NCI-H1105 treated with DMSO at 0.1 percent for 48 hours (cell line): ENCODE data around the gene NDUFS7.

Experiments used
- DNase-seq: peaks from one replicate; lab custom pipeline; 2025; lab: John Stamatoyannopoulos, UW

NDUFS7 gene

DNA sequence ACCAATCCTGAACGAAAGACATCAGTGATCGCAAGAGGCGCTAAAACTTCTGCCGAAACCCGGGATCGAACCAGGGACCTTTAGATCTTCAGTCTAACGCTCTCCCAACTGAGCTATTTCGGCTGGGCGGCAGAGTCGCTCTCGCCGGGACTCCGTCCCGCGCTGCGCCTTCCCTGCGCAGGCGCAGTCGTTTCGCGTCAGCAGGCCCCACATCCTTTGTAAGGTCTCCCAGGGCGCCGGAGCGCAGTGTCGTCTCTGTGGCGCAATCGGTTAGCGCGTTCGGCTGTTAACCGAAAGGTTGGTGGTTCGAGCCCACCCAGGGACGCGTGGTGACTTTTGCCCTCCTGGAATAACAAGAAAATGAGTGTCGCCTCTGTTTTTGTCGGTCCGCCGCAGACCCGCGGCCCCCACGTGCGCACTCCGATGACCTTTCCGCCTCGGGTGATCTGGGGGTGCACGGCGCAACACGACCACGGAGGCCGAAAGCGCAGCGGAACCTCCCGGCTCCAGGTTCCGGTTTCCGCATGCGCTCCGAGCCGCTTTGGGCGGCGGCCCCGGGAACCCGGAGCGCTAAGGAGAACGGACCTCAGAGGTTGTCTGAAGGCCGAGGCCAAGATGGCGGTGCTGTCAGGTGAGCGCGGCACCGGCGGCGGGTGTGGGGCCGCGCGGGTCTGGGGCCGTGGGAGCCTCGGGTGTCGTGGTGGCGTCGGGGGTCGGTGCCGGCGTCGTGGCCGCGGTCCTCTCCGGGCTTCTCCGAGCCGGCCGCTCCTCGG lies at the start of gene NDUFS7:
Gene NDUFS7, plus strand, starts transcription at position 596 of the 773 bp plus-strand sequence. Its CDS starts 20 bp downstream, at position 616.
- peak; percentile 81 for DNase-seq

DNA sequence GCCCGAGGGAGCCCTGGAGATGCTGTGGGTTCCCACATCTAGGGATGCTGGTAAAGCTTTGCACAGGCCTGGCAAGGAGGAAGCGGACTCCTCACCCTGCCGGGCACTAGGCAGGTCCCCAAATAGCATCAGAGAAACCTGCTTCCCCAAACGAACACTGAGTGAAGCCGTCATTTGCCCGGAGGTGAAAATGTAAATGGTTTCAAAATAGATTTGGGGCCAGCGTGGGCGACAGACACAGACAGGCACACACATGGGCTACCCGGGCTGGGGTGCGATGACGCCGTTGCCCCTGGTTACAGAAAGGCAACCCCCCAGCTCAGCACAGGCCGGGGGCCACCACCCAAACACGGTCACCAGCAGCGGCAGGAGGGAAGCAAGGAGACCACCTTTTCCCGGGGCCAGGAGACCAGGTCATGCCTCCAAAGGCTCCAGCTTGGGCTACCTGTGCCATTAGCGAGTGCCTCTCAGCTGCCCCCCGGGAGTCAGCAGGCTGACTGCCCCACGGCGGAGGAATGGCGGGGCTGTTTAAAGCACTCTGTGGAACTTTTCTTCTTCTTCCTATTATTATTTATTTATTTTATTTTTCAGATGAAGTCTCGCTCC lies 47.5 kb upstream of the NDUFS7 start:
- DNase-seq = no peak

DNA sequence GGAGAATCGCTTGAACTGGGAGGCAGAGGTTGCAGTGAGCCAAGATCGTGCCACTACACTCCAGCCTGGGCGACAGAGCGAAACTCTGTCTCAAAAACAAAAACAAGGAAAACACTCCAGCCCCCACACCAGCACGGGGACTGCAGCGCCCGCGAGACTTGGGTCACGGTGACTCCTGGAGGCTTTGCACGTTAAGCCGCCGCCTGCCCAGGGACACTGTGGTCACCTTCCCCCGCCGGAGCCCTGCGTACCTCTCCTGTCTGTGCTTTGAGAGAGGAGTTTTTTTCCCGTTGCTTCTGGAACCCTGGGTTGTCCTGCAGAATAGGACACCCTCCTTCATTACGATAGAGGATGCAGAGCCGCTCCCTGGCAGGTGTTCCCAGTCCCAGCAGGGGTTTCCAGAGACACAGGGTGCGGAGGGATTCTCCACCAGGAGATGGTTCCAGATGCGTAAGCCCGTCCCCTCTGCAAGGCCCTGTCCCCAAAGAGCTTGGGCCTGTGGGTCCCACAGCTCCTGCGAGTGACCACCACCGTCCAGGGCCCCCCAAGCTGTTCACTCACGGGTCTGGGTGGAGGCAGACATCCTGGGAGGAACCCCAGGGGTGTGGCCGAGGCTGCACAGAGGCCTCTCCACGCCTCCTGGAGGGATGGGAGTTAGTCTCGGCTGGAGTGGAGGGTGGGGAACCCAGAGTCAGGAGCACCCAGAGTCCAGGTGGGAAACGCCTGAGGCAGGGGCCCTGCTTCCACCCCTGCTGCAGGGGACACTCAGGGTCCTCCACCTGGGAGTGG lies 42.8 kb upstream of the NDUFS7 start:
- DNase-seq = no peak

DNA sequence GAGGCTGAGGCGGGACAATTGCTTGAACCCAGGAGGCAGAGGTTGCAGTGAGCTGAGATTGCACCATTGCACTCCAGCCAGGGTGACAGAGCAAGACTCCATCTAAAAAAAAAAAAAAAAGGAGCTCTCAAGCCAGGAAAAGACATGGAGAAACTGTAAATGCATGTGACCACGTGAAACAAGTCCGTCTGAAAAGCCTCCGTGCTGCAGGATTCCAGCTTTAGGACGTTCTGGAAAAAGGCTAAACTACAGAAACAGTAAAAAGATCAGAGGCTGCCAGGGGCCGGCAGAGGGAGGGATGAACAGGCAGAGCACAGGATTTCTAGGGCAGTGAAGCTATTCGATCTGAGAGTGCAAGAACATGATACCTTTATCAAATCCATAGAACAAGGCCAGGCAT lies 40.7 kb upstream of the NDUFS7 start:
- DNase-seq = no peak

DNA sequence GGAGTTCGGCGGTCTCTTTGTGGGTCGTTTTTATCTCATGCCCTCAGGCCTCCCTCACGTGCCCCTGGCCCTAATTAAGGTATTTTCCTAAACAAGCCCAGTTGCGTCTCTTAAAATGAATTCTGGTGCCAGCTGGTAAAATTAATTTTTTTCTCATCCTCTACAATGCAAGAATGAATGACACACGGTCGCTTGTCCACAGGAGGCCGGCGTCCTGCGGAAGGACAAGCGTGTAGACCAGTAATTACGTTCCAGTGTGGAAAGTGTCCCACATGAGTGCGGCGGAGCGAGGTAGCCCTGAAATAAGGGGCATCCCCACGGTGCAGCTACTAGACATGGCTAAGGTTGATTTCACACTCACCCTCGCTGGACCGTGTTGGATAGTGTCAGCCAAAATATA lies 34.5 kb upstream of the NDUFS7 start:
- DNase-seq = no peak

GRCh38 chr19:1350867-1351266 lies 32.8 kb upstream of the NDUFS7 start:
- DNase-seq = no peak

DNA sequence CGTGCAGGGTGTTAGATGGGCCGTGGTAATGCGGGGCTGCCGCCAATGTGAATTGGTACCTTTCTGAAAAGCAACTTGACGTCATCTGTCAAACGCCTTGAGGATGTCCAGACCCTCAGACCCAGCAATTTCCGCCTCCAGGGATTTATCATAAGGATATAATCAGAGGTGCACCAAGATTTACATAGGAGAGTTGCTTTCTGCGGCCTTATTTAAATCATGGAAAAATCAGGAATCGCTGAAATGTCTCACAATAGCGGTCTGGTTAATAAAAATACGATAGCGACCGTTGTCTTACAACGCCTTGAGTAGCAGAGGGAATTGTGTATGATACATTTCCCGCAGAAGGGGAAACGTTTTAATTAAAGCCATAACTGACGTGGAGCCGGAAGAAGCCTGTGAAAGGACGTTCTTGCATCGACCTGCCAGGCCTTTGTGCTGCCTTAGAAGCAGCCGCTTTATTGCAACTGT lies 32.3 kb upstream of the NDUFS7 start:
- no peak for DNase-seq

- DNase-seq = no peak
Measured at GRCh38 chr19:1353144-1353543, 30.6 kb upstream of the NDUFS7 start.

DNA sequence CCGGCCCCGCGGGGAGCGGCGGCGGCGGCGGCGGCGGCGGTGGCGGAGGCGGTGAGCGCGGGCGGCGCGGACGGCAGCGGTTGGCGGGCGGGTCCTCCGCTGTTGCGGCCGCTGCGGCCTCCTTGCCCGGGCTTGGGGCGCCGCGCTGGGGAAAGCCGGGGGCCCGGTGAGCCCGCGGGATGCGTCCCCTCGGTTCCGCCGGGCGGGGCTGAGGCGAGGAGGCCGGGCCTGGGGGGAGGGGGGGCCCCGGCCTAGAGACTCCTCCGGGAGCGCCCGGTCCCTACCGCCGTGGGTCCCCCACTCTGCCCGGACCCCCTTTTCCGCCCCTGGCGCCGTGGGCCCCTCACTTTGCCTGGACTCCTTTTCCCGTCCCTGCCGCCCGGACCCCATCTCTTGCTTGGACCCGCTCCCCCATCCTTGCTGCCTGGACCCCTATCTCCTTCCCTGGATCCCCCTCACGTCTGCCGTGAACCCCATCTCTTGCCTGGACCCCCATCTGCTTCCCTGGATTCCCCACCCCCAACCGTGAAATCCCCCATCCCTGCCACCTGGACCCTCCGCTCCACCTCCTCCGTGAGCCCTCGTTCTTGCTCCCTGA lies 28.6 kb upstream of the NDUFS7 start:
- DNase-seq = no peak

- DNase-seq = peak; percentile 65
Measured at GRCh38 chr19:1355568-1356507, 27.9 kb upstream of the NDUFS7 start.

DNA sequence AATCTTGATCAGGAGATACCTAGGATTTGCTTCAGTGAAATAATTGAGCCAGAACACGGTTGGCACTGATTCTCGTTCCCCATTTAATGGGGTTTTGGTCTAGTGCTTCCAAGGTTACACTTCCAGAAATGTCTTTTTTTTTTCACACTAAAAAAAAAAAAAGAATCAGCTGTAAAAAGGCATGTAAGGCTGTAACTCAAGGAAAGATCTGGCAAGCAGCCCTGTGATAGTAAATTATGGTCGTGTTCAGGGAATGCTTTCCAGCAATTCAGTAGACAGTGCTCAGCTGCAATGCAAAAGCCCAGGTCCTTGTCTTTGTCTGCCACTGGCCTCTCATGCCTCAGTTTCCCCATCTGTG lies 27.2 kb upstream of the NDUFS7 start:
- DNase-seq = peak; percentile 65

GRCh38 chr19:1357531-1358109 lies 26.1 kb upstream of the NDUFS7 start:
- no peak for DNase-seq

GRCh38 chr19:1360126-1360817 lies 23.4 kb upstream of the NDUFS7 start:
- DNase-seq = no peak

GRCh38 chr19:1360818-1361461 lies 22.8 kb upstream of the NDUFS7 start:
- peak; percentile 82 for DNase-seq

- DNase-seq = no peak
Measured at GRCh38 chr19:1361601-1362386, 21.9 kb upstream of the NDUFS7 start.

DNA sequence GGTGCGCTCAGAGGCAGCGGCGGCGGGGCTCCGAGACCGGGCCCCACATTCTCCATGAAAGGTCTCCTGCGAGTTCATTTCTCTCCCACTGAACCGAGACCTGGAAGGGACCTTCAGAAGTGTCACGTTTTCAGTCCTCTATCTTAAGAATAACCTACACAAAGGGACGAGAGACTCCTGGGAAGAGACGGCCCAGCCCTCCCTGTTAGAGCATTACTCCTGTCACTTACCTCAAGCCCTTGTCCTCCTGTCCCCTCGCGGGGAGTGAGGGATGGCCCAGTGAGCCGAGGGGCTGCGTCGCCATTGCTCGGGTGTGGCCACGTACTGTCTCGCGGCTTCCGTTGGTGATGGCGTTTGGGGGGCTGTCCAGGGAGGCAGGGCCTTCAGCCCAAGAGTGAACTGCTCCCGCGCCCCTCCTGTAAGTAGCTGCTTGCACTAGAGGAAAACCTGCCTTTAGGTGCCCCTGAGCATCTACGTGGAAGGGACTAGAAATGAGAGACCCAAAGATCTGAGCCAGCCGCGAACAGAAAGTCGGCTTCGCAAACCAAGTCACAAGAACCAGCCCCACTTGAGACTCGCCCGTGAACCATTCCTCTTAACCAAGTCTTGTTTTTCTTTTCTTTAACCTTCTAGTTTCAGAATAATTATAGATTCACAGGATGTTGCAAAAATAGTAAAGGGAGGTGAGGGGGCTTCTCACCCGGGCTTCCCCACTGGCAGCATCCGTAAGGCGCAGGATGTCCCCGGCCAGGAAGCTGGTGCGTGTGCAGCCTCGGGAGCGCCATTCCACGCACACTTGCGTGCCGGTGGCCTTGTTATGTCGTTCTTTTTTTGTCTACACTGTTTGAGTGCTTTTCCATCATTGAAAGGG lies 21.1 kb upstream of the NDUFS7 start:
- DNase-seq = no peak

DNA sequence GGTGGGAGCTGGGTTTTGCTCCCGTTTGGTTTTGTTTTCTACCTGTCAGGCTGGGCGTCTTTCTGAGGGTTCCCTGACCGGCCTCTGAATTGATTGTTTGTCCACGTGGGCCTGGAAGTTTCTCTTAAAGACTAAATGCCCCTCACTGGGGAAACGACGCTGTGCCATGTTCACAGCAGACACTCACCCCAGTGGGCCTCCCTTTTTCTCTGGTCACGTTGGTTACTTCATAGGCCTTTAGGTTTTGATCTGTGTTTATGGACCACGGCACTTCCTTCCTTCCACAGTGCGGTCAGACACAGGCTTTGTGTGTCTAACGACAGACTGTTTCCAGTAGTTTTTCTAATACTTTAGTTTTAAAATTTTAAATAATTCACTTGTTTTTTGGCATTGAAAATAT lies 20.1 kb upstream of the NDUFS7 start:
- no peak for DNase-seq

- DNase-seq = no peak
Measured at GRCh38 chr19:1364070-1364704, 19.5 kb upstream of the NDUFS7 start.
